Fibroblast of lung (primary cell): ENCODE measurements around the gene PLCG2. TPM values are rescaled to one million over a fixed set of nuclear protein-coding genes. Genes with fewer than 3 reads are reported as not detected.

Experiments used
- DNase-seq, 2 donors: peaks; one replicate each; pipeline versions ENCODE4 v3.0.0 to v3.0.0-alpha.2; 2010; ENCODE audit warnings: low read depth in 2 of 2
- H2AFZ ChIP-seq: 2 replicates; pipeline ENCODE4 v1.5.1; 2012; ENCODE audit warnings: low read length, control low read depth, inconsistent platforms
- H3K27ac ChIP-seq: 2 replicates; pipeline ENCODE4 v1.5.1; 2011; ENCODE audit warnings: low read length, control low read depth; ENCODE audit not compliant: insufficient read depth
- H3K27me3 ChIP-seq: 2 replicates; pipeline ENCODE4 v1.5.1; 2011; ENCODE audit warnings: mild to moderate bottlenecking, low read length; ENCODE audit not compliant: control insufficient read depth, insufficient read depth
- H3K36me3 ChIP-seq: 2 replicates; pipeline ENCODE4 v1.5.1; 2011; ENCODE audit warnings: low read length; ENCODE audit not compliant: control insufficient read depth, insufficient read depth
- H3K4me1 ChIP-seq: 2 replicates; pipeline ENCODE4 v1.5.1; 2011; ENCODE audit warnings: low read length; ENCODE audit not compliant: control insufficient read depth, insufficient read depth; ENCODE audit errors: extremely low read depth
- H3K4me2 ChIP-seq: 2 replicates; pipeline ENCODE4 v1.5.1; 2011; ENCODE audit warnings: low read length, control low read depth; ENCODE audit not compliant: insufficient read depth; ENCODE audit errors: extremely low read depth
- H3K4me3 ChIP-seq, 4 experiments: fragments of 200-600 bp in 1 of 4; sonication (generic) in 1 of 4; replicated peaks in 1 of 4; 2 replicates each; pipeline ENCODE4 v1.5.1; 2011 to 2016; ENCODE audit warnings: low read length in 4 of 4, low read depth in 3 of 4, mild to moderate bottlenecking in 3 of 4, control low read depth in 2 of 4, inconsistent platforms in 1 of 4, mixed read lengths in 1 of 4; ENCODE audit not compliant: insufficient read depth in 1 of 4; ENCODE audit errors: control extremely low read depth in 1 of 4
- H3K79me2 ChIP-seq: 2 replicates; pipeline ENCODE4 v1.5.1; 2012; ENCODE audit warnings: mild to moderate bottlenecking, low read length, inconsistent platforms; ENCODE audit not compliant: control insufficient read depth, insufficient read depth
- H3K9ac ChIP-seq: 2 replicates; pipeline ENCODE4 v1.5.1; 2011; ENCODE audit warnings: mild to moderate bottlenecking, low read length, control low read depth; ENCODE audit not compliant: insufficient read depth
- H3K9me3 ChIP-seq: 2 replicates; pipeline ENCODE4 v1.5.1; 2012; ENCODE audit warnings: low read depth, low read length; ENCODE audit not compliant: control insufficient read depth, insufficient read depth
- H4K20me1 ChIP-seq: 2 replicates; pipeline ENCODE4 v1.5.1; 2011; ENCODE audit warnings: low read length; ENCODE audit not compliant: control insufficient read depth, insufficient read depth; ENCODE audit errors: extremely low read depth
- EZH2 ChIP-seq: IDR thresholded peaks from 2 replicates; pipeline ENCODE4 v1.5.1; 2012; ENCODE audit warnings: low read length, control low read depth, mild to moderate bottlenecking; ENCODE audit errors: missing control alignments
- polyA plus RNA-seq, 2 donors: library from polyadenylated mRNA; depleted of rRNA in 1 of 2; stranded (reverse) in 1 of 2; unstranded in 1 of 2; fragments of >200 nt; gene quantifications; 2 replicates each; pipeline ENCODE4 v1.2.1, GENCODE V29; 2011 to 2012; ENCODE audit warnings: missing spikeins in 1 of 2
- total RNA-seq: library from RNA; depleted of rRNA; stranded (reverse); fragments of >200 nt; gene quantifications from 2 replicates; pipeline ENCODE4 v1.2.1, GENCODE V29; 2014
- TF ChIP-seq, protein P1 (sequence below), 2 donors: IDR thresholded peaks in 1 of 2; conservative IDR thresholded peaks in 1 of 2; 1 replicate in 1 of 2; 2 replicates in 1 of 2; pipeline ENCODE4 v1.5.1; 2011 to 2012; ENCODE audit warnings: low read length in 2 of 2, control low read depth in 1 of 2, inconsistent platforms in 1 of 2, low read depth in 1 of 2, mild to moderate bottlenecking in 1 of 2

The PLCG2 gene
- total and polyA plus RNA-seq, 2 donors (not counting 1 experiment from before 2014, with no cell fraction given), result 0.53 to 0.66 TPM

DNA sequence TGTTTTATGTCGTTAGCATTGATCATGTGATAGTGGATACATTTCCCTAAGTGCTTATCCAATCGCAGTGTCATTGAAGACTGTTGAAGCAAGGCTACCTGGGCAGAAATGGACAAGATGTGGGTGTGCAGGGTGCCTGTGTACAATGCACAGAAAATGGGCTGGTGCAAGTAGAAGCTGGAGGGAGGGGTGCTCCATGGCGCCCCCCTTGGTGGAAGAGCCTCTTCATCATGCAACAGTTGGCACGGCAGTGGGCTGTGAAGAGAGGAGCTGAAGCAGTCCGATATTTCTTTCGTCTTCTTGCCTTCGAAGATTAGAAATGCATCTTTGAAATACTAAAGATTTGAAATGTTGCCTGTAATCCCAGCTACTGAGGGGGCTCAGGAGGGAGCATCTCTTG is 100.5 kb downstream of the PLCG2 start:
- no peaks in the 10 kb centered on the region for H3K36me3 ChIP-seq
- H3K27me3 ChIP-seq, result no peaks in the 10 kb centered on the region
- no peaks in the 10 kb centered on the region for H4K20me1 ChIP-seq
- H3K9me3 ChIP-seq, result no peaks in the 10 kb centered on the region
- H3K4me2 ChIP-seq, result no peak overlapping the region
- no peaks in the 10 kb centered on the region for H3K79me2 ChIP-seq
- TF ChIP-seq, protein P1, sequence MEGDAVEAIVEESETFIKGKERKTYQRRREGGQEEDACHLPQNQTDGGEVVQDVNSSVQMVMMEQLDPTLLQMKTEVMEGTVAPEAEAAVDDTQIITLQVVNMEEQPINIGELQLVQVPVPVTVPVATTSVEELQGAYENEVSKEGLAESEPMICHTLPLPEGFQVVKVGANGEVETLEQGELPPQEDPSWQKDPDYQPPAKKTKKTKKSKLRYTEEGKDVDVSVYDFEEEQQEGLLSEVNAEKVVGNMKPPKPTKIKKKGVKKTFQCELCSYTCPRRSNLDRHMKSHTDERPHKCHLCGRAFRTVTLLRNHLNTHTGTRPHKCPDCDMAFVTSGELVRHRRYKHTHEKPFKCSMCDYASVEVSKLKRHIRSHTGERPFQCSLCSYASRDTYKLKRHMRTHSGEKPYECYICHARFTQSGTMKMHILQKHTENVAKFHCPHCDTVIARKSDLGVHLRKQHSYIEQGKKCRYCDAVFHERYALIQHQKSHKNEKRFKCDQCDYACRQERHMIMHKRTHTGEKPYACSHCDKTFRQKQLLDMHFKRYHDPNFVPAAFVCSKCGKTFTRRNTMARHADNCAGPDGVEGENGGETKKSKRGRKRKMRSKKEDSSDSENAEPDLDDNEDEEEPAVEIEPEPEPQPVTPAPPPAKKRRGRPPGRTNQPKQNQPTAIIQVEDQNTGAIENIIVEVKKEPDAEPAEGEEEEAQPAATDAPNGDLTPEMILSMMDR (conservative IDR thresholded peaks at IDR 0.05 in 1 of 2, IDR thresholded peaks at IDR 0.05 in 1 of 2; ENCODE audit: low read depth in 1 of 2, low read length in 2 of 2), result no peak
- TF ChIP-seq EZH2, result no peak
- H2AFZ ChIP-seq, result no peak overlapping the region
- no peak for DNase-seq
- no peak overlapping the region for H3K27ac ChIP-seq
- H3K4me1 ChIP-seq, result no peaks in the 10 kb centered on the region
- H3K4me3 ChIP-seq, result no peak overlapping the region
- H3K9ac ChIP-seq, result no peak overlapping the region

DNA sequence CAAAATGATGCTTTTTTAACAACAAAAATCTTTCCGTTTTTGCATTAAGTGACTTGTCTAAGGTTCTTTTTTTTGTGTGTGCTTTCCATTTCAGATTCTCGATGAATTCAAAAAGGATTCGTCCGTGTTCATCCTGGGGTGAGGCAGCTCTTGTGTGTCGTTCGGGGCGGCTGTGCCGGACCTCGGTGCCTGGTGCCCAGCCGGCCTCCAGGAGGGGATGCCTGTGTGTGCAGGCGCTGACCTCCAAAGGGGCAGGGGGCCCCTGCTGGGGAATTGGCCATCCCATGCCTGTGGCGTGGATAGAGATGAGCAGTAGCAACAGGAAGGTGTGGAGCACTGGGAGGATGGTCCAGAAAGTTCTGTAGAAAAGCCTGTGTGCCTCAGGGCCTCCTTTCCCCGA is 101.7 kb downstream of the PLCG2 start:
- Histone ChIP-seq H3K9ac (no peak overlapping the region), H2AFZ (no peak overlapping the region), H3K27me3 (no peaks in the 10 kb centered on the region), H3K4me1 (no peaks in the 10 kb centered on the region), H3K79me2 (no peaks in the 10 kb centered on the region), H3K27ac (no peak overlapping the region), H3K4me2 (no peak overlapping the region), H4K20me1 (no peaks in the 10 kb centered on the region), H3K4me3 (no peak overlapping the region), H3K36me3 (no peaks in the 10 kb centered on the region), H3K9me3 (no peaks in the 10 kb centered on the region)
- no peak for TF ChIP-seq EZH2
- TF ChIP-seq, protein P1 (conservative IDR thresholded peaks at IDR 0.05 in 1 of 2, IDR thresholded peaks at IDR 0.05 in 1 of 2; ENCODE audit: low read depth in 1 of 2, low read length in 2 of 2), result no peak
- no peak for DNase-seq

DNA sequence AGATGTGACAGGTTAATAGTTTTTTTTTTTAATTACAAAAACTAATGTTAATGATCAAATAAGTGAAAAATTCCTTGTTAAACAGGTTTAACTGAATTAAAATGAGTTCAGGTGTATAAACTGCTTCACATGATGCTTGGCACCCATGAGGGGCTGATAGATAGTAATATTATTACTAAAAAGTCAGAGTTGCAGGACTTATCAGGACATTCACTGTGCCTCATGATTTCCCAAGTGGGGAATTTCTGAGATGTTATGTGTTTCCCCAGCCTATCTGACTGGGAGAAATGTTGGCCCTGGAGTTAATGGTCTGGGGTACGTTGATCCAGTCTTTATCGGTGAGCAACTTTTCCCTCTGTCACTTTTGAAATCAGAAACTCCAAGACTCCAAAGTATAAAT is 102.1 kb downstream of the PLCG2 start:
- no peak for TF ChIP-seq EZH2
- TF ChIP-seq, protein P1 (conservative IDR thresholded peaks at IDR 0.05 in 1 of 2, IDR thresholded peaks at IDR 0.05 in 1 of 2; ENCODE audit: low read depth in 1 of 2, low read length in 2 of 2), result no peak
- H3K79me2 ChIP-seq, result no peaks in the 10 kb centered on the region
- no peak overlapping the region for H2AFZ ChIP-seq
- H3K4me2 ChIP-seq, result no peak overlapping the region
- H3K9ac ChIP-seq, result no peak overlapping the region
- no peaks in the 10 kb centered on the region for H3K36me3 ChIP-seq
- H3K27ac ChIP-seq, result no peak overlapping the region
- no peaks in the 10 kb centered on the region for H3K4me1 ChIP-seq
- no peaks in the 10 kb centered on the region for H4K20me1 ChIP-seq
- no peaks in the 10 kb centered on the region for H3K9me3 ChIP-seq
- no peak for DNase-seq
- H3K4me3 ChIP-seq, result no peak overlapping the region
- H3K27me3 ChIP-seq, result no peaks in the 10 kb centered on the region
